ENCODE data around the gene LIN28A.
"Not testable (repeated sequence)": the region's sequence is repeated elsewhere in the genome, so short reads cannot be mapped to it uniquely, and the experiment has no call there.

LIN28A gene, protein sequence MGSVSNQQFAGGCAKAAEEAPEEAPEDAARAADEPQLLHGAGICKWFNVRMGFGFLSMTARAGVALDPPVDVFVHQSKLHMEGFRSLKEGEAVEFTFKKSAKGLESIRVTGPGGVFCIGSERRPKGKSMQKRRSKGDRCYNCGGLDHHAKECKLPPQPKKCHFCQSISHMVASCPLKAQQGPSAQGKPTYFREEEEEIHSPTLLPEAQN

GRCh38 chr1:26410706-26411623 is at the start of gene LIN28A:
Gene LIN28A, plus strand, starts transcription at chr1:26410817. Its CDS starts 75 bp downstream, at chr1:26410892.
- no peak for DNase-seq

- no peak for DNase-seq
Measured at GRCh38 chr1:26361605-26362122, 49.0 kb upstream of the LIN28A start.

DNA sequence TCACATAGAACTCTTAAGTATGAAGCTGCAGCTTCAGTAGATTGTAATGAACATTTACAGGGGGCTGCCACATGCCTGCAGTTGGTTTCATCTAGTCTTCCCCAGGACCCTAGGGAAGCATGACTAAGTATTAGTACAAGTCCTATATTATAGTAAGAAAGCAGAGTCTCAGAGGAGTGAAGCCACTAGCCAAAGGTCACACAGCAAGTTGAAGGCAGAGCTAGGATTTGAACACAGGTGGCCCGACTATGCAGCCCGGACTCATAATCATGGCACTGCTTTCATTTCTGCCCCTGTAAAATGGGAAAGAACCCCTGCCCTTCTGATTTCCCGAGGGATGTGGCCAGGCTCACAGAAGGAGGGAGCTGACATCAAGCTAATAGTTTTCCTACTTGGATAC is 48.3 kb upstream of the LIN28A start:
- DNase-seq: no peak

DNA sequence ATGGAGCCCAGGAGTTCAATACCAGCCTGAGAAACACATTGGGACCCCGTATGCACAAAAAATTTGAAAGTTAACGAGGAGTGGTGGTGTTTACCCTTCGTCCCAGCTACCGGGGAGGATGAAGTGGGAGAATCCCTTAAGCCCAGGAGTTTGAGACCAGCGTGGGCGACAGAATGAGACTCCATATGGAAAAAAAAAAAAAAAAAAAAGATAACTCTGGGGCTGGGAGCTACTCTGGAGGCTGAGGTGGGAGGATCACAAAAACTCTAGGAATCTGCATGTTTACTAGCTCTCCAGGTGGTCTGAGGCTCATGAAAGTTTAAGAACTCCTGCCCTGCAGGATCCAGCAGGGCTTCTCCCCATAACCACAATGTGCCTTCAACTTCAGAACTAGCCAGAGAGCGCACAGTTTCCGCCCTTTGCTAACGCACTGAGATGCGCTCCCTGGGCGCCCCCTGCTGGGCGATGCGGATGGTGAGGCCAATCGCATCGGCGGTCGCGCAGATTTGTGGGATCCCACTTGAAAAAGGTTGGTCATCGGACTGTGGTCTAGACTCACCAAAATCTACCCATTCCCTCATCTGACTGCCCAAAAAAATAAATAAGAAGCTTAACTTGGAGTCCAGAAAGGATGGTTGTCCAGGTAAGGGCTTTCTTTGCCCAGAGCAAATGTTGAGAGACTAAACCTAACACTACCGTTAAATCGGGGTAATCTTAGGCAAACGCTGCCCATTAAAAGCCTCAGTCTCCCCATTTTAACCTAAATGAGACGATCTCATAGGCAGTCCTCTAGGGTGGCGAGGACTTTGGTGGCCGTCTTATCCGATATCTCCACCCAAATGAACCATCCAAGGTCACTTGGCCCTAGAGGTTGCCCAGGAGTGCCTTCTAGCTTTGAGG is 46.8 kb upstream of the LIN28A start:
- peak; percentile 83 to 86 for DNase-seq

DNA sequence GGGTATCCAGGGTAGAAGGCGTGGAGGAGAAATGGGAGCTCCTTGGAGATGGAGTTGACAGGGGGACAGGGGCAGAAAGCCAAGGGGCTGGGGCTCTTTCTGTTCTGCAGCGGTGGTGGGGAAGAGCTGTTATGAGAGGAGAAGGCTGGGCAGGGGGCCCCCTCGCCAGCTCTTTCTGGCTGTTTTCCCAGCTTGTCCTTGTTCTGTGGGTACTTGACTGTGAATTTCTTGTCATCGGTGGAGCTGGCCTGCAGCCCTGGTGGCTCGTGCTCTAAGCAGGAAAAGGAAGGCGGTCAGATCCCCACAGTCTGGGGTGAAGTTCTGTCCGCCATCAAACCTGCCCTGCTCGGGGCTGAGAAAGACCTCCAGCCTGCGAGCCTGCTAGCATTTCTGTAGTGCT is 45.7 kb upstream of the LIN28A start:
- DNase-seq: no peak

GRCh38 chr1:26367441-26367840 is 43.2 kb upstream of the LIN28A start:
- DNase-seq: no peak

GRCh38 chr1:26368006-26368405 is 42.6 kb upstream of the LIN28A start:
- no peak for DNase-seq

DNA sequence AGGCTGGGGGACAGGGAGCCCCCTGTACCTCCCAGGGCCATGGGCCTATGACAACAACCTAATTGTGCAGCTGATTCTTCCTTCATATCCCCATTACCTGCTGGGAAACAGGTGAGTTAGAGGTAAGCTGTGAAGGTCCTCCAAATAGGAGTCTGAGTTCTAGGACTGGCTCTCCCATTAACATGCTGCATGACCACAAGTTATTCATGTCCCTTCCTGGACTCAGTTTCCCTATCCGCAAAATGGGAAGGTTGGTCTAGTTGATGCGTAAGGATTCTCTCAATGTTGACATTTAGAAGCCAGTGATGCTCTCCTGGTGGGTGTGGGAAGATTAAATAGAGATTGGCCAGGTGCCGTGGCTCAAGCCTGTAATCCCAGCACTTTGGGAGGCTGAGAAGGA is 42.1 kb upstream of the LIN28A start:
- DNase-seq: no peak

GRCh38 chr1:26370591-26371382 is 39.8 kb upstream of the LIN28A start:
- no peak for DNase-seq

DNA sequence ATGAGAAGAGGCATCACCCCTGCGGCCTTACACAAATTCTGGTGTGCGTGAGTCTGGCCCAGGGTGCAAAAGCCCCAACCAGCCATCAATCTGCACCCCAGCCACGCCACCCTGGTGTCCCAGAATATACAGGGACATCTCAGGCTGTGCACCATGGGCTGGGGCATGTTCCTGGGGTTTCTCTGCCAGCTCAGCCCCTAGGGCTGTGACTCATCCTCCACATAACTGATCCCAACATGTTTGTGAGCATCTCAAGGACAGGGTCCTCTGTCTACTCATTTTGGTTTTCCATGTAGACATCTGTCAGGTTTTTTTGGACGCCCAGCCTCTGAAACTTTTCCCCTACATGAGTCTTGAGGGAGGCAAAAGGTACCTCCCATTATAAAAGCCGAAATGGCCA is 38.6 kb upstream of the LIN28A start:
- DNase-seq: no peak

DNA sequence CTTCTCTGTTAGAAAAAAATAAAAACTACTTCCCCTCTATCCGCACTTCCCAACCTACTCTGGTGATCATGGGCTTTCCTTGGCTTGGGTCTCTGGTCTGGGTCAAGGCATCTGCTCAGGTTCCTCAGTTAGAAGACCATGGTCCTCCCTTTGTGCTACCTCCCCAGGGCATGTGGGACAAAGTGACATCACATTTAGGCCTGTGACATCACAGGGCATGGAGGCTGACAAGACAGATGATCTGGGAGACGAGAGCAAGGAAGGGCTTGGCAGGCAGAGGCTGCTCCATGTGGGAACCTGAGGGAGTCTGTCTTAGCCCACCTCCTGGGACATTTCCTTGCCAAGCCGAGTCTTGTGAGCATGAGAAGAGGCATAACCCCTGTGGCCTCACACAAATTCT is 38.0 kb upstream of the LIN28A start, which contains the start of gene ZNF683:
Gene ZNF683, minus strand, starts transcription at position 140 of the 400 bp plus-strand sequence. CDS start 4,179 bp downstream, outside the sequence.
- not testable (repeated sequence) for DNase-seq

DNA sequence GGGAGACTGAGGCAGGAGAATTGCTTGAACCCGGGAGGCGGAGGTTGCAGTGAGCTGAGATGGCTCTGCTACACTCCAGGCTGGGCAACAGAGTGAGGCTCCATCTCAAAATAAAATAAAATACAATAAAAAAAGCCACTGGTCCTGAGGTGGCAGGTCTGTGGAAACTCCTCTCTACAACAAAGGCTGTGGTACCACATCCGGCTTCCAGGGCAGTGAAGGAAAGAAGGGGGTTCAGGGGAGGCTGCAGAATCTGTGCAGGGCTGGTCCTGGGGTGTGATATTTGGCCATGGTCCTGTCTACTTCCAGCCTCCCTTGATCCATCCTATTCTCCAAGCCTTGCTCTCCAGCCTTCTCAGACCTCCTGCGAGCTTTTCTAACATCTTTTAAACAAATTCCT is 37.3 kb upstream of the LIN28A start:
- DNase-seq: peak in 1 of 2 donors; percentile 34

DNA sequence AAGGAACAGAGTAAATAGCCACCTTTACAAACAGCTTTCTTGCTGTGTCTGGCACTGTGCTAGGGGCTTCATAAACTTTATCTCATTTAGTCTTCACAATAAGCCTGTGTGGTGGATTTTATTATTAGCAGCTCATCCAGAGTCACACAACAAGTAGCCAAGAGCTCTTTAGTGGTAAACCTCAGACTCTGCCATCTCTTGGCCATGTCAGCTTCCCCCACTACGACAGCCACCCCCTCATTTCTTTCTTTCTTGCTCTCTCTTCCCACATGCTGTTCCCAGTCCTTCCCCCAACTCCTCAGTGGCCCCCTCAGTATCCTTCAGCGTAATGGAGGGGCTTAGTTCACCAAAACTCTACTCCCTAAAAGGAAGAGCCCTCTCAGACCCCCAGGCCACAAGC is 36.8 kb upstream of the LIN28A start:
- DNase-seq: no peak

DNA sequence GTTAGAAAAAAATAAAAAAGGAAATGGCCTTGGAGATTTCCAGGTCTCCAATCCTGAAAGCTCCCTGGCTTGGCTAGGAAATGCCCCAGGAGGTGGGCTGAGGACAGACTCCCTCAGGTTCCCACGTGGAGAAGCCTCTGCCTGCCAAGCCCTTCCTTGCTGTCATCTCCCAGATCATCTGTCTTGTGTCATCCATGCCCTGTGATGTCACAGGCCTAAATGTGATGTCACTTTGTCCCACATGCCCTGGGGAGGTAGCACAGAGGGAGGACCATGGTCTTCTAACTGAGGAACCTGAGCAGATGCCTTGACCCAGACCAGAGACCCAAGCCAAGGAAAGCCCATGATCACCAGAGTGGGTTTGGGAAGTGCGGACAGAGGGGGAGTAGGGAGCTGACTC is 36.3 kb upstream of the LIN28A start:
- DNase-seq: not testable (repeated sequence)

DNA sequence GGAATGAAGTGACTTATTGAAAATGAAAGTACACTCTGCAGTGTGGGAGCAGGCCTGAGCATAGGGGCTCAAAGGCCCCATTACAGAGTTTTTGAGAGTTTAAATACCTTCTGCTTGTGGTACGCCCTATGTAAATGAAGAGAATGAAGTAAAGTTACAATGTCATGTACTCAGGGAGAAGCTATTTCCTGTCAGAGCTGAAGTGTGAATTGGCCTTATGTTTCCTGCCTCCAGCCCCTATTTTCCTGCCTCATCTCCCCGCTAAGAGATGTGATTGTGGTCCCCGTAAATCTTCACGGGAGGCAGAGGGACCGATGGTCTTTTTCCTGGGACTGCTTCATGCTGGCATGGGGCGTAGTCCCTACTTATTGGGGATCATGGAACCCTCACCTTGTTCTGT is 35.5 kb upstream of the LIN28A start:
- no peak for DNase-seq

DNA sequence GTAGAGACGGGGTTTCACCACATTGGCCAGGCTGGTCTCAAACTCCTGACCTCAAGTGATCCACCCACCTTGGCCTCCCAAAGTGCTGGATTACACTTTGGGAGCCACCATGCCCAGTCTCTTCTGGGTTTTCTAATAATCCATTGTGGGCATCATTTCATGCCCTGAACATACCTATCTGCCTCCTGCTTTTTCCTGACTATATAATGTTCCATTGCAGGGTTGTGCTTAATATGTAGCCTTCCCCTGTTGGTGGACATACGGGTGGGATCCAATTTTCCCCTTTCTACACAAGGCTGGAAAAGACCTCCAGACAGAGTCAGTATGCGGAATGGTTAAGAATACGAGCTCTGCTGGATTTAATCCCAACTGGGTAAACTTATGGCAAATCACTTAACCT is 34.6 kb upstream of the LIN28A start:
- DNase-seq: no peak

- DNase-seq: peak; percentile 71 to 80
Measured at GRCh38 chr1:26378088-26378878, 32.3 kb upstream of the LIN28A start.

DNA sequence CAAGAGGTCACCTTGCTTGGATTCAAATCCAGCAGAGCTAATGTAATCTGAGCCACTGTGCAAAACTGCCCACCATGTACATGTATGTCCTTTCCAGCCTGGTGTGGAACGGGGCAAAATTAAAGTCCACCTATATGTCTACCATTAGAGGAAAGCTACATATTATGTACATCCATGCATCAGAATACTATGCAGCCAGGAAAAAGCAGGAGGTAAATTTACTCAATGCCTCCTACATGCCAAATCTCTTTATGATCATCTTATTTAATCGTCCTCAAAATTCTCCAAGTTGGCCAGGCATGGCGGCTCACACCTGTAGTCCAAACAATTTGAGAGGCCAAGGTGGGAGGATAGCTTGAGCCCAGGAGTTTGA is 31.8 kb upstream of the LIN28A start:
- DNase-seq: no peak

DNA sequence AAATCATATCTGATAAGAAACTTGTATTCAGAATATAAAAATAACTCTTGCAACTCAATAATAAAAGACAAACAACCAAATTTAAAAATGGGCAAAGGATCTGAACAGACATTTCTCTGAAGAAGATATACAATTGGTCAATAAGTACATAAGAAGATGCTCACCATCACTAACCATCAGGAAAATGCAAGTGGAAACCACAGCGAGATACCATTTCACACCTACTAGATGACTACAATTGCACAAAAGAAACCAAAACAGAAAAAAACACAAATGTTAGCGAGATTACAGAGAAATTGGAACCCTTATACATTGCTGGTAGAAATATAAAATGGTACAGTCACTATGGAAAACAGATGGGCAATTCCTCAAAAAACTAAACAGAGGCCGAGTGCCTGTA is 26.5 kb upstream of the LIN28A start:
- no peak for DNase-seq

- not testable (repeated sequence) for DNase-seq
Measured at GRCh38 chr1:26385063-26385462, 25.6 kb upstream of the LIN28A start.

DNA sequence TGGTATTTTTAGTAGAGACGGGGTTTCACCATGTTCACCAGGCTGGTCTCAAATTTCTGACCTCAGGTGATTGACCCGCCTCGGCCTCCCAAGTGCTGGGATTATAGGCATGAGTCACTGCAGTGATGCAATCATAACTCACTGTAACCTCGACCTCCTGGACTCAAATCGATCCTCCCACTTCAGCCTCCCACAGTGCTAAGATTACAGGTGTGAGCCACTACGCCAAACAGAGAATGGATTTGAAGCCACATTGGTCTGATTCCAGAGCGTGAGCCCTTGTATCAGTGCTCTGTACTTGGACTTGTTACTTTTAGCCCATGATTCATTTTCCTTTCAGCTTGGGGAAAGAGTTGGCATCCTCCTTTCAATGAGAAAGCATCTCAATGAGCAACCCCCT is 23.2 kb upstream of the LIN28A start:
- no peak for DNase-seq

Measured in activated CD4-positive, alpha-beta T cell treated with anti-CD3 and anti-CD28 coated beads for 4 hours (primary cell).